ENCODE measurements around the gene CYP39A1.

Gene CYP39A1

GRCh38 chr6:46583081-46583480, 69.5 kb downstream of the CYP39A1 start:
- no peak for TF ChIP-seq CTCF (IDR thresholded peaks at IDR 0.05; ENCODE audit: borderline replicate concordance, insufficient read depth, low read depth, low read length)
- H3K4me3 ChIP-seq (ENCODE audit: low read depth, low read length), result no peak overlapping the region

GRCh38 chr6:46581459-46582177, 71.0 kb downstream of the CYP39A1 start:
- no peak for TF ChIP-seq CTCF (IDR thresholded peaks at IDR 0.05; ENCODE audit: borderline replicate concordance, insufficient read depth, low read depth, low read length)
- no peak overlapping the region for H3K4me3 ChIP-seq (ENCODE audit: low read depth, low read length)

GRCh38 chr6:46575530-46575929, 77.1 kb downstream of the CYP39A1 start:
- H3K4me3 ChIP-seq (ENCODE audit: low read depth, low read length), result no peak overlapping the region
- no peak for TF ChIP-seq CTCF (IDR thresholded peaks at IDR 0.05; ENCODE audit: borderline replicate concordance, insufficient read depth, low read depth, low read length)

- no peak overlapping the region for H3K4me3 ChIP-seq (ENCODE audit: low read depth, low read length)
- no peak for TF ChIP-seq CTCF (IDR thresholded peaks at IDR 0.05; ENCODE audit: borderline replicate concordance, insufficient read depth, low read depth, low read length)
Observed at GRCh38 chr6:46573140-46573539, 79.5 kb downstream of the CYP39A1 start.

- TF ChIP-seq CTCF (IDR thresholded peaks at IDR 0.05; ENCODE audit: borderline replicate concordance, insufficient read depth, low read depth, low read length), result no peak
- no peak overlapping the region for H3K4me3 ChIP-seq (ENCODE audit: low read depth, low read length)
Observed at GRCh38 chr6:46565531-46565930, 87.1 kb downstream of the CYP39A1 start.

- H3K4me3 ChIP-seq (ENCODE audit: low read depth, low read length), result no peak overlapping the region
- no peak for TF ChIP-seq CTCF (IDR thresholded peaks at IDR 0.05; ENCODE audit: borderline replicate concordance, insufficient read depth, low read depth, low read length)
Observed at GRCh38 chr6:46563924-46564323, 88.7 kb downstream of the CYP39A1 start.

- no peak overlapping the region for H3K4me3 ChIP-seq (ENCODE audit: low read depth, low read length)
- TF ChIP-seq CTCF (IDR thresholded peaks at IDR 0.05; ENCODE audit: borderline replicate concordance, insufficient read depth, low read depth, low read length), result no peak
Observed at GRCh38 chr6:46556053-46556452, 96.6 kb downstream of the CYP39A1 start.

Measured in GM12875 (cell line).